GM12873 (cell line): ENCODE measurements around the gene PTPRN.

Experiments
- CTCF ChIP-seq: IDR thresholded peaks from 2 replicates; pipeline ENCODE4 v1.5.1; 2012; ENCODE audit warnings: low read depth, mild to moderate bottlenecking, moderate library complexity, low read length, control low read depth; ENCODE audit not compliant: insufficient read depth; ENCODE audit errors: missing control alignments

PTPRN gene

GRCh38 chr2:219251656-219252055 lies 57.5 kb downstream of the PTPRN start:
- TF ChIP-seq CTCF, result no peak

- no peak for TF ChIP-seq CTCF
Observed at GRCh38 chr2:219250049-219250781, 59.0 kb downstream of the PTPRN start.

DNA sequence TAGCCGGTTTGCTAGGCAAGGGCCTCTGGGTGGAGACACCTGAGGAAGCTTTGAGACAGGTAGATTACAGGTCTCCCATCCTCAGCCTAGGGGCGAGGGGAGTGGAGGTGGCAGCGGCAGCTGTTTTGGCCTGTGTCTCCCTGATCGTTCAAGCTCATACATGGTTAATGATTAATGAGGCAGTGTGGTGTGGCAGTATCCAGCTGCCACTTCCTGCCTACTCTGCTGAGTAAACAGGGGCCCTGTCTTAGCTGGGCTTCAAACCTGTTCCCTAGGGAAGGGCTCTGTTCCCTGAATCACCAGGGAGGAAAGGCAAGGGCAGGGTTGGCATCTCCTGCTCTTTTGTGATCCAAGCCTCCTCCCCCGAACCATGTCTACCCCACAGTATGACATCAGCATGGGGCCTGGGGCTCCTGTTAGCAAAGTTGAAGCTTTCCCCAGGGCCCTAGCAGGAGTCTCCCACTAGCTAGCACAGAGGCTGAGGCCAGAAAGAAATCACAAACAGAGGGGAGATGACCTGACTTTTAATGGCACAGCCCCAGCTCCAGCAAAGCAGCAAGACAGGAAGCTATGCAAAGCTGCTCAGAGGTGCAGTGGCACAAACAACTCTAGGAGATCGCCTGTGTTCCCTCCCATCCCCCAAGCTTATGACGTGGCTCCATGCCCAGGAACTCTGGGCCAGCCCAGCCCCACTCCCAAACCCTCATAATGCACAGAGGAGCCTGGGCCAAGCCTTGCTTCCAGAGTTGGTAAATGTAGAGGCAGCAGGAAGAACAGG lies 59.8 kb downstream of the PTPRN start:
- no peak for TF ChIP-seq CTCF

GRCh38 chr2:219248845-219249202 lies 60.4 kb downstream of the PTPRN start:
- no peak for TF ChIP-seq CTCF

DNA sequence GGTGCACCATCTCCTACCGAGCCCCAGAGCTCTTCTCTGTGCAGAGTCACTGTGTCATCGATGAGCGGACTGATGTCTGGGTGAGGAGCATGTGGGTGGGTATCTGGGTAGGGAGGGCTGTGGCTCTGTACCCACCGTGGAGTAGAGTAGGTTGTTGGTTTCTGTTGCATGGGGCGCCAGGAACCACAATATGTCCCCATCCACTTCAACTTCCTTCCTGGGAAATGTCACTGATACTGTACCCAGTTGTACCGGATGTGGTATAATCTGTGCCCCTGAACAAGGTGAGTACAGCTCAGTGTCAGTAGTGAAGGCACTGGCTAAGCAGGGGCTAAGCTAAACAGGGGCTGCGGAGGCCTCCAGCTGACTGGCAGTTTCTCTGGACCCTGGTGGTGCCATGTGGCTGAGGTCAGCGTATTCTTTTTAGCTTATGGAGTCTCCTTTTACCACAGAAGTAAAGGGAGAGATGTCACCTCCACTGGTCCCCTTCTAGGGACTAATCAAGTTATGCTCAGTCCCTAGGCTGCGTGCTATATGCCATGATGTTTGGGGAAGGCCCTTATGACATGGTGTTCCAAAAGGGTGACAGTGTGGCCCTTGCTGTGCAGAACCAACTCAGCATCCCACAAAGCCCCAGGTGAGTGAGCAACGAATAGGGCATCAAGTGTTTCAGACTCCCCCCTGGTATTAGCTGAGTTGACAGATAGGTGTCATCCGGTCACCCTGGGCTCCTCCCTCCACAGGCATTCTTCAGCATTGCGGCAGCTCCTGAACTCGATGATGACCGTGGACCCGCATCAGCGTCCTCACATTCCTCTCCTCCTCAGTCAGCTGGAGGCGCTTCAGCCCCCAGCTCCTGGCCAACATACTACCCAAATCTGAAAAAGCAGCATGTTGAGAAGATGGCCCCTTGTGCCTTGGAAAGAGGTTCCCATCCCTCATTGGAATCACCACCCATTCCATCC lies 61.2 kb downstream of the PTPRN start:
- TF ChIP-seq CTCF, result no peak

- no peak for TF ChIP-seq CTCF
Observed at GRCh38 chr2:219246559-219246958, 62.6 kb downstream of the PTPRN start.

DNA sequence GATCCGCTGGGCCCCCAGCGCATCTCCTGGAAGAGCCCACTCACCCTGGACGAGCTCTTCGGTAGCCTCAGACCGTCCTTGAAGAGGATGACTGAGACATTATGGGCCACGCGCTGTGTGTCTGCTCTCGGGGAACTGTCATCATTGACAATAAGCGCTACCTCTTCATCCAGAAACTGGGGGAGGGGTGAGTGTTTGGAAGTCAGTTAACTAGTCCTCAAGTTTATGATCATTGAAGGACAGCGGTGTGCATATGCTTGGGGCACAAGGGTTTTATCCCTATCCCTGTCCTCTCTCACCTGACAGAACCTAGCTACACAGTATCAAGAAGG lies 63.3 kb downstream of the PTPRN start:
- TF ChIP-seq CTCF, result no peak
